GM12873 (cell line): ENCODE data around the gene PLCXD1.

Source experiments
- CTCF ChIP-seq: IDR thresholded peaks from 2 replicates; pipeline ENCODE4 v1.5.1; 2012; ENCODE audit warnings: low read depth, mild to moderate bottlenecking, moderate library complexity, low read length, control low read depth; ENCODE audit not compliant: insufficient read depth; ENCODE audit errors: missing control alignments

The PLCXD1 gene

GRCh38 chrX:331825-332495, 50.8 kb downstream of the PLCXD1 start:
- TF ChIP-seq CTCF, result no peak

GRCh38 chrX:332496-332860, 51.3 kb downstream of the PLCXD1 start:
- TF ChIP-seq CTCF, result no peak

DNA sequence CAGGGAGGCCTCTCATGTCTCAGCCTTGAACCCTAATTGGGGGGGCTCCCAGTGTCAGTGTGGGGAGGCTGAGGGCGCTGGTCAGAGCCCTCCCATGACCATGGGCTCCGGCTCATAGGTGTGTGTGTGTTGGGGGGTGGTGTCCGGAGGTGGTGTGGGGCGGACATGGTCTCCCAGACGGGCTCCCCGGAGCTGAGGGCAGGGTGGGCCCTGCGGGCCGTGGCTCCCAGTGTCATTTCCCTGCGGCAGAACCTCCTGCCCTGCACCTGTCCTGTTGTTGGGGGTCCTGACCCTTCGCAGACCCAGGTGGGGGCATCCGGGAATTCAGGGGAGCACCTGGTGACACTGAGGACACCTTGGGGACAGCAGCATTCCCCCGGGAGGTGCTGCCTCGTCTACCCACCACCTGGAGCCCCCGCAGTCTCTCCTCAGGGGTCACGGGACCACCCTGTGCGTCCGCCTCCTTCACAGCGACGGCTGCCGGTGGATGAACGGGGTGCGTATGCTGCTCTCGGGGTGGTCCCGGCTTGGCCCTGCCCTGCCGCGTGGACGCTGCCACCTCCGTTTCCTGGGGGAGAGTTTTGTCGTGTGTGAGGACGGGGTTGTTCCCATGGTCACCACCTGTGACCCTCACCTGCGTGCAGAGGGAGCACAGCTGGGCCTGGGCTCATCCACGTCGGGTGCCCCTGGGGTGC, 51.9 kb downstream of the PLCXD1 start:
- no peak for TF ChIP-seq CTCF

DNA sequence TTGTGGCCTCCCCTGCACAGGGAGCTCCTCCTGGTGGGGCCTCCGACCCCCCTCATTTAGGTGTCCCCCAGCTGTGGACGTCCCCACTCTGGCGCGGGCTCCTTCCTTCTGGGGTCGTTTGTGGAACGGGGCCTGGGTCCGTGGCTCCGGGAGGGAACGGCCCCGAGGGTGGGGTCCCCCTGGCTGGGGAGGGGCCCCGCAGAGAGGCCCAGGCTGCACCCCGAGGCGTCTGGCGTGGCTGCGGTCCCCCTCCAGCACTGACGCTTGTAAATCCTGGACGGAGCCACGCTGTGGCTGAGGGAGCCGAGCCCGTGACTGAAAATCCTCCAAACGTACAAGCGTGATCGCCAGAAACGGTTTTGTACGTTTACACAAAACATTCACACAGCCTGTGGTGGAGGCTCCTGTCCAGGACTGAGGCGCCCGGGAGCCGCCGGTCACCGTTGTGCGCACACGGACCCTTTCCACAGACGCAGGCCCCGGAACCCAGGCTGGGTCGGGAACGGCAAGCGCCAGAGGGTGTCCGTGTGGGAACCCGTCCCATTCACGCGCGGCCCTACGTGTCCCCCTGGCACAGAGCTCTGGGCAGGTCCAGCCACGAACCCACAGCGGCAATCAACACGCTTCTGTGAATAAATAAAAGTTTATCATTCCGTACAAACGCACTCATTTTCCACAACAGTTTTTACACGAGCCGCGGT, 52.6 kb downstream of the PLCXD1 start:
- no peak for TF ChIP-seq CTCF

- TF ChIP-seq CTCF, result no peak
Observed at GRCh38 chrX:334331-334891, 53.2 kb downstream of the PLCXD1 start.

DNA sequence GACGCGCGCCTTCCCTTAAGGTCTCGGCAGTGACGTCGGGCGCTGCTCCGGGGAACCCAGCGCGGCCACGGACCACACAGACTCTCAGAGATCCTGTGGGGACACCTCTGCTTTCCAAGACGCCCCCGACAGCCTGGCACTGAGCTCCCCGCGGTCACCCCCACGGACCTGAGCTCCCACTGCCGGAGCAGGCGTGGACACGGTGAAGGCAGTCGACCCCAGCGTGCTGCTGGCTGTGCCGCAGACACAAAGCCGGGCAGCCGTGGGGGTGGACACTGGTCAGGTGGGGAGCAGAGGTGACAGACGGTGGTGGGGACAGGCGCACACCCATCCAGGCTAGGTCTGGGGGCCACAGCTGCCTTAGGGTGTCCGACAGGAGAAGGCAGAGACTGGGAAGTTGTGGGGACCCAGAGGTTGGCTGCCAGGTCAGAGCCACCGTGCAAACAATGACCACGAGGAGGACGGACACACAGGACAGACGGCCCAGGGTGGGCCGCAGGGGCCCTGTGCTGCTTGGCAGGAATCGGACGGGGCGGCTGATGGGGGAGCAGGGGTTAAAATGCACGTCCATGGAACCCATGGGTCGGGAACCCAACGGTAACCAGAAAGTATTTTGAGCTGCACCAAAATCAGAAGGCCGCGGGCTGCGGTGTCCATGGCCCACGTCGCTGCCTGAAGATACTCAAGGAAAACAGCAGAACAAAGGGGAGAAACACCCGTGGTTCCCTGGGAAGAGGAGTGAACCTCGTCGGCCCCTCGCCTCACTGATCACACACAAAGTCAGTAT, 54.0 kb downstream of the PLCXD1 start:
- no peak for TF ChIP-seq CTCF
